Measurements from ENCODE around the gene VEZF1.

Gene VEZF1

DNA sequence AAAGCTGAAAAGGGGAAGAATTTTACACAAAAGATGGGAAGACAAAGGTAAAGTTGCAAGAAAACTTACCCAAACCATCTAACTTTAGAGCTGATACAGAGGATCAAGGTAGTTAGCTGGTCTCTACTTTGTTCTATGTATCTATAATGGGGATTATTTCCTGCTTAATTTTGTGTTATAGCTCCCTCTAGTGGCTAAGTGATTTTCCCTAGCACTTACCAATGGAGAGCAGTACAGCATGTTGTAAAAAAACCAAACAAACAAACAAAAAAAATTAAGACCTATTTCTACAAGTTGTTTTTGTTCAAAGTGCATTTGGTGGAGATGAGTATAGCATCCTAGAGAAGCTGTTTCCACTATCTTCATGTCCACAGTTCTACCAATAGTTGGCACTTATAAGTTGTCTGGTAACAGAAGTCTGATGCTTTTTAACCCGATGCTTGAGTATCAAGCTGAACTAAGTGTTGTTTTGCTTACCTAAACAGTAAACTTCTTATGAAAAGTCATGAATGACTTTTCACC is 11.5 kb upstream of the VEZF1 start:
- DNase-seq (ENCODE audit: low read depth in 2 of 2, low spot score in 1 of 2), result no peak

GRCh38 chr17:57999010-57999495 is 11.0 kb upstream of the VEZF1 start:
- no peak for DNase-seq (ENCODE audit: low read depth in 2 of 2, low spot score in 1 of 2)

DNA sequence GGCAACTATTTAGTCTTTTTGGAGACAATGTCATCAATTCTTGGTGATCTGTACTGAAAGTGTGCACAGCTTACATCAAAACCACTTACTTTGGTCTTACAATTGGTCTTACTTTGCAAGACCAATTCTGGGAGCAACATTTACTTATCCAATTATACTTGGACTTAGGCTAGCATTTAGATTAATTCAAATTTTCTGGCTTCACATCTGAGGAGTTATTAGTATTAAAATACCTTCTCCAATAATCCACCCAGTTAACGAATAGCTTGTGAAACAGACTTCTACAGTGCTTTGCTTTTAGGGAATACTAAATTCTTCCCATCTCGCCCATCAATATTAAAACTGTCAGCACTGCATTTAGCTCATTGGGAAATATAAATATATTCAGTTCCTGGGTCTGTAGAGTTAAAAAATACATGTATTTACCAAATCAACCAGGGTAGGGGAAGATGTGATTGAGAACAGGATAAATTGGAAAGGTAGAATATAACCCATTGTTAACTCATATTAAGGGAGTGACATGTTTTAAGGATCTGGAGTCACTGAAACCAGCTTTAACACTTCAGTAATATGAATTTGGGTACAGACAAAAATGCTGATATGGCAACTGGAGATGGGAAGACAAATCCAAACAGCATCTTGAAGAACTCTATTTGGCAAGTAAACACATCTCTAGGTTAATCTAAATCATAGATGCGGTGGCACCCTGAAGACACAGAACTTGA is 9.2 kb upstream of the VEZF1 start:
- no peak for DNase-seq (ENCODE audit: low read depth in 2 of 2, low spot score in 1 of 2)

- DNase-seq (ENCODE audit: low read depth in 2 of 2, low spot score in 1 of 2), result no peak
Measured at GRCh38 chr17:57995076-57995956, 7.3 kb upstream of the VEZF1 start.

DNA sequence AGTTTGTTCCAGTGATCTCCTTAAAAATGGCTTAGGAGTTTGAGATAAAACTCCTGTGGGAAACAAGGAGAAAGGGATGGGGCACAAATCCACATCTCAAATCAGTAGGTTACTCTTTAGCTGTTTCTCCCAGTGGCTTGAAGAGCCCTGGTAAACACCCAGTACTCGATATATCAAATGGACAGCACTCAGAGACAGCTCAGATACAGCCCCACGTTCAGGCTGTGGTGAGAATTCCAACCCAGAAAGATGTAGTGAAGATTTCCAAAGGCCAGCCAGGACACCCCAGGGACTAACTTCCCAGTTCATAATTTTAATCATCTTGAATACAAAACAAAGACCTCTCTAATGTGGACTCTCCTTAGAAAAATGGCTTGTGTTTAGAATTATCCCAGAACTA is 6.4 kb upstream of the VEZF1 start:
- DNase-seq (ENCODE audit: low read depth in 2 of 2, low spot score in 1 of 2), result no peak

DNA sequence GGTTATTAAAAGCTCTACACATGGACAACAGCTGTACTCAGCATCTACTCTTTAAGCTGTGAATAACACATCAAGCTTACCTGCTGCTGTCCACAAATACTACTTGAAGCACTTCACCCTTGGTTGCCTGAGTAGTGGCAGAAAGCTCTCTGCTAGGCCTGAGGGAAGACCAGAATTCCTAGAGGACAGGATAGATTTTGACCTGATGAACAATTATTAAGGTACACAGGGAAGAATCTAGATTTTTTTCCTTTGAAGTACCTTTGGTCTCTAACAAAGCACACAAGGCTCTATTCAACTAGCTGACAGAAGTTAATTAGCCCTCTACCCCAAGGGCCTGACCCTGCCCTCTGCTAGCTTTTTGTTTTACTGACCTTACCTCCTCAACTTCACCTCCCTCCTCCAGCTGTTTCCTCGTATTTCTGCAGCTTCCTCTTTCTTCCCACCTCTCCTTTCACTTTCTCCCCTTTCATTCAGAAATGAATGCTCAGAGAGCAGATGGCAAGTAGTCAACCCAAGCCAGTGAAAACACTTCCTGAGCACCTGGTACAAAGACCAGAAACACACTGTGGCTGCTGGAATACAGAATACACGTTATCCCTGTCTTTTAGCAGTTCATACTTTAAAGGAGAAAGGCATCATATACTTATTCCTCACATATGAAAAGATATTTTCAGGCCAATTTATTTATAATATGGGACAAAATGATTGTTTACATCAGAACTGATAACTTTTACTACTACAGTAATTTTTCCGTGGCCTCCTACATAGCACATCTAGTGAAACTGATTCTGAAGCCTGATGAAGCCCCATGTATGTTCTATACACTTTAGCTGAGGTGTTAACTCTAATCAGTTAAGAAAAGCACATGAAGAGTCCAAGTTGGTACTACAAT is 5.7 kb upstream of the VEZF1 start:
- no peak for DNase-seq (ENCODE audit: low read depth in 2 of 2, low spot score in 1 of 2)

DNA sequence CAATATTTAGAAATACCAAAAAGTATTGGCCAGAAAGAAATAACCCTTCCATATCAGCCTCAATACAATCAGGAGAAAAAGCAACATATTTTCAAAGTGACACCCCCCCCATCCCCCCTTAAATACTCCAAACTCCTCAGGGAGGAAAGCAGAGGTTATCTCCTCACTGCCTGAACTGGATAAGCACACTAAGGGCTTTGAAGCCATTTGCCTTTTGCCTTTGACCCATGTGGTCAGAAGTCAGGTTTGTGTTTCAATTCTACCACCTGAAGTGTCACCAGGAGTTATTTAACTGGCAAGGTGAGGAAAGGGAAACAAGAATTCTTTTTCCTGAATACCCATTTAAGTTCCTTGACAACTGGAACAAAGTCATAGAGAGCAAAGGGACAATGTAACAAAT is 3.5 kb upstream of the VEZF1 start:
- DNase-seq (ENCODE audit: low read depth in 2 of 2, low spot score in 1 of 2), result no peak

DNA sequence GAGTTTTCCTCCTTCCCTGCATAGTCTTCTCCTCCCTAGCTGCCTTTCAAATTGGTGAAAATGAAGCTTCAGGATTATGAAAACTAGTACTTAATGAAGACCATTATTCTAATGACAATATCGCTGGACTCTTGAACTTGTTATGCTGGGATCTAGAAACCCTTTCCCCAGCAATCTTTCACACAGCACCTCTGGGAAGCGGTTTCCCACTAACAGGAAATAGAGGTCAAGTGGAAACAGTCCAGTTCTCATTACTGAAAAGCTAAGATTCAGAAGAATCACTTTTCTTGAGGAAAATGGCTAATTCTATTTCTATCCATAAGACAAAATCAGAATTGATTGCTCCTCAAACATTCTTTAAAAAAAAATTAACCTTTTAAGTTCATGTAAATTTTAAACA is 2.0 kb upstream of the VEZF1 start:
- DNase-seq (ENCODE audit: low read depth in 2 of 2, low spot score in 1 of 2), result no peak

DNA sequence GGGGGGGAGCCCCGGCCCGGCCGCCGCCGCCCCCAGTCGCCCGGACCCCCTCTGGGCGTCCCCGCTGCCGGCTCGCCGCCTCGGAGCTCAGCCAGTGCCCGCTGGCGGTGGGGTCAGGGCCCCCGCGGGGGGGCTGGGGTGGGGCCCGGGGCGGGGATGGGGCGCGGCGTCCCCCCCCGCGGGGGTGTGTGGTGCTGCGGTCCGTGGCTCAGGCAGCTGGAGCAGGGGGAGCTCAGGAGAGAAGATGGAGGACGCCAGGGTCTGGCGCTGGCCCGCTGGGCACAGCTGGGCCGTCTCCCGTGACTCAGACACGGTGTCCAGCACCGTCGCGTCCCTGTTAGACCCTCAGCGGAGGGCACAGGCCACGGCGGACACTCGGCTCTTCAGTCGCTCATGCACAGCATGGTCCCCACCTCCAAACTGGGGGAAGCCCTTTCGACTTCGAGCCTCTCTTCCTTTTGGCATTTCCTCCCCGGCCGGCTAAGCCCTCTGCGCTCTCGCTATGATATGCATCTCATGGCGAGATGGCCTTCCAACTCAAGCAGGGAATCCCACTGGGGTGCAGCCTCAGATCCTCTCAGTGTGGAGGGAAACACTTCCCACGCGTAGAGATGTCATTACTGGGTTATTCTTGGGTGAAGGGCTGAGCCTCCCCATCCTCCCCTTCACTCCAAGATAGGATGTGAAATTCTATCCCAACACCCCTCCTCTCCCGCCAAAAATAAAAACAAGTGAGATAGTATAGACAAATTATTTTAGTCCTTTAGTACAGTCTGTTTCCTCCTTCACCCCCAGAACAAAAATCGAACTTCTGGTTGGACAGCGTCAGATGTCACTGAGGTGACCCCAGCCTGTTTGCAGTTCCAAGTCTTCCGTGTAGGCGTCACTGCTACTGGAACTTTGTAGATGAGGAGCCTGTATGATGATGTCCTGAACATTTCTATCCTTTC is 522 bp upstream of the VEZF1 start:
- peak in 1 of 2 donors; percentile 33 for DNase-seq (ENCODE audit: low read depth in 2 of 2, low spot score in 1 of 2)

DNA sequence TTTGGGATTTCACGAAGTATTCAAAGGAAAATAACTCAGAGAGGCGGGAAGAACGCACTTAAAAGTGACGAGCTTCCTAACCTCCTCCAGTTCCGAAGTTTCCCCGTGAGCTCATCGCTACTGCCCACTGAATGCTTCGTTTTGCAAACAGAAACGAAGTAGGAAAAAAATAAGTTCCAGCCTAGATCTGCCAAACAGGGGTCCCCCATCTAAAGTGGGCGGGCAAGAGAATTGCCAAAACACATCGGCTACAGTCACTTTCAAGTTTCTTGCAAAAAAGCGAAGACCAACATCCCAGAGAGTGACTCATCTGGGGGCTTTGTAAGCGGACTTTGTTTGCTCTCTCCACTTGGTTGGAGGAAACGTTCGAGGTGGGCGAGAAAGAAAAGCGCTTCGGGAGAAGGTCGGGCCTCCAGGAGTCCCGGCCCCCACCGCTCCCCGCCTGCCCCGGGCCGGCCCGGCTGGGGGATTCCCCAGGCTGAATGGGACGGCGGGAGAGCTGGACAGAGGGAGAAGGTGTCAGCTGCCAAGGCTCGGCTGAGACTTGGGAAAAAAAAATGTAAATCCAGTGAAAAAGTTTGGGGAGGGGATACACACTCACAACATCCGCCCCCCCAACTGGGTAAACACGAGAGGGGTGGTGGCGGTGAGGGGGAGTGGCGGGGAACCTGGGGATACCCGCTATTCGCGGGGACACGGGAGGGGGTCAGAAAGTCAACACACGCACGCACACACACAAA is 1.0 kb downstream of the VEZF1 start:
- DNase-seq (ENCODE audit: low read depth in 2 of 2, low spot score in 1 of 2), result no peak

DNA sequence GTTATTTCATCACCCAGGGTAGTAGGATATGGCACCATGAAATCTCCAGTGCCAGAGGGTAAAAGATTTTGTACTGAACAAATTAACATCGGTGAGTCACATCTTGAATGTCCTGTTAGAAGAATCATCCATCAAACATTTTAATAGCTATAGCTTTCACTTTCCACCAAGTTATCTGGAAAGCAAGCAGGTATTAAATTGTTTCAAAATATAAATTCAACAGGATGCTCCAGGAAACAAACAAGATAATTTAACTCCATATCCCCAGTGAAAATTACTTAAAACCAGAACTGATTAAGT is 2.4 kb downstream of the VEZF1 start:
- no peak for DNase-seq (ENCODE audit: low read depth in 2 of 2, low spot score in 1 of 2)

DNA sequence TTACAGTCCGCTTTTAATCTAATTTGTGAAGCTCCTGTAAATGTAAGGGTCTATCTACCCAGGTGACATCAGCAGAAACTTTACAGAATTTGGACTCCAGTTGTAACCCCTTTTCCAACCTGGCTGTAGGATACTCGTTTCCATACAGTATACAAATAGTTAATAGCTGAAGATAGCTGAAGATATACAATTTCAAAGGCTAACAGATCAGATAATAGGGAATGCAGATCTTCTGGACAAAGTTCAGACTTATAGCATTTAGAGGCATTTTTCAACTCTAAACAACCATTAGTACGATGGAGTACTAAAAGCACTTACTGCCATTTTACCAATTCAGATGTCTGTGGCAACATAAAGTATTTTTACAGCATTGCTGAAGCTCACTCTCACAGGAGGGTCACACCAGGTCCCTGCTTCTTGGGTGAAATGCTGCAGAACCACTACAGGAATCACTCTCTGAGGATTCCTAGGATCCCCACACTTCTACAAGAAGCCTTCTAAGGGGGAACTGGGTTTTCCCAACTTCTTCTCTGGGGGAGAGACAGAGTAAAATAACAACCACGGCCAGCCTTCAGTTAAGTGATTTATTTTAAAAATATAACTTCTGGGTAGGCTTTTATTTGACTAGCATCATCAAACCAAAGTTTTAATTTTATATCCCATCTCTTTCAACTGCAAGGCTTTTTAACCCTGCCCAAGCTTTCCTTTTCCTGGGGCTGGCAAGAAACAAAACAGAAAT is 2.9 kb downstream of the VEZF1 start:
- no peak for DNase-seq (ENCODE audit: low read depth in 2 of 2, low spot score in 1 of 2)

GRCh38 chr17:57984261-57984890 is 3.7 kb downstream of the VEZF1 start:
- DNase-seq (ENCODE audit: low read depth in 2 of 2, low spot score in 1 of 2), result no peak

GRCh38 chr17:57983446-57983845 is 4.6 kb downstream of the VEZF1 start:
- DNase-seq (ENCODE audit: low read depth in 2 of 2, low spot score in 1 of 2), result no peak

DNA sequence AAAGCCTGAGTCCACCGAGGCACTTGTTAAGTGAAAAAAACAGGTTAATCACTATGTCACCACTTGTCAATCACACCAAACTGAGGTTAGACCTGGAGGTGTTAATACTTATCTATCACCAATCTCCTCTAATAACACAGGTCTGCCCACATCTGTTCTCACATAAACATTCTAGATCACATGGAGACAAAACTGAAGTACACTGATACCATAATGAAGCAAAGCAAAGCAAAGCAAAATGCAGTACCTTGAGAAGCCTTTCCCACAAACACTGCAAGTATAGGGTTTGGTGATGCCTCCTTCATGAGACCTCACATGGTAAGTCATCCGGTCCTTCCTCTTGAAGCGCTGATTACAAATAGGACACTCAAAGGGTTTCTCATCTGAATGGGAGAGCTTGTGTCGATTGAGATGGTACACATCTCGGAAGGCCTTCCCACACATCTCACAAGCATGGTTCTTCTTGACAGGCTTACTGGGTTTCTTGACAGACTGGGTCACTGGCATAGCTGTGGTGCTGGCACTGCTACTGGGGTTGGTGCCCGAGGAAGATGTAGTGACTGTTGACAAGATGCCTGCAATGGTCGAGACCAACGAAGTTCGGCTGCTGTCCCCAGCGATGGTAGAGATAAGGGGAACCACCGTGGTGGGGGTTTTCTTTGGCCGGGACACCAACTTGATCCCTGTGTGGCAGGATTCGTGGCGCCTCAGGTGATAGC is 5.4 kb downstream of the VEZF1 start:
- no peak for DNase-seq (ENCODE audit: low read depth in 2 of 2, low spot score in 1 of 2)

DNA sequence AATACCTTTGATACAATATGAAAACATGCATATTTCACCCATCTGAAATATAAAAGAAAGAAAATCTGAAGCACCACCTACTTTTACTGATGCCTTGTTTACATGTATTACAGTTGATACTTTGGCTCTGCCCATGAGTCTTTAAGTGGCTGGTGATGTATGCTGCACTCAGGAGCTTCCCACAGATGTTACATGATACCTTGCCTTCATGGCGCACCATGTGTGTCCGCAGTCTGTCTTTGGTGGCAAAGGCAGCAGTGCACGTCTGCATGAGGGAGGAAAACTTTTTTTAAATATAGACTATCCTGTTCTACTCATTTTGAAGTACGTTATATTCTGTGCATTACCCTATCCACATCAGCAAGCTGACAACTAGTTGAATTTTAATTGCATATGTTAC is 7.5 kb downstream of the VEZF1 start:
- DNase-seq (ENCODE audit: low read depth in 2 of 2, low spot score in 1 of 2), result no peak

DNA sequence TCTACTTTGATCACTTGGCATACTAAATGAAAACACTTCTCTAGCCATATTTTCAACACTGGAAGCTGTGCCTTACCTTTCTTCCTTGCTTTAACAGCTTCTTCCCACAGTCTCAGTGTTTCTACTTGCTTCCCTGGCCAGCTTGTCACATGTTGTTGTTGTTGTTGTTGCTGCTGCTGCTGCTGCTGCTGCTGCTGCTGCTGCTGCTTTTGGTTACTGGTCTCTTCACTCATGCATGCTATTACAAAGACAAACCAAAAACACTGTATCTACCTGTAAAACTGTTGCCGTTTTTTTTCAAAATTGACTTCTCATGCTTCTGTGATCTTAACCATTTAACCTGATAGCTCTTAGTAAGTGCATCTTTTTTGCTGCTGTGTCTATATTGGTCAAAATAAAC is 9.0 kb downstream of the VEZF1 start:
- no peak for DNase-seq (ENCODE audit: low read depth in 2 of 2, low spot score in 1 of 2)

GRCh38 chr17:57976594-57976993 is 11.5 kb downstream of the VEZF1 start:
- DNase-seq (ENCODE audit: low read depth in 2 of 2, low spot score in 1 of 2), result no peak

Measured in stimulated activated CD8-positive, alpha-beta memory T cell treated with anti-CD3 and anti-CD28 coated beads, Interleukin-4, amount 100 ng/mL, for 4 hours (primary cell).